Measurements from ENCODE around the gene GPR161.

GPR161 gene

DNA sequence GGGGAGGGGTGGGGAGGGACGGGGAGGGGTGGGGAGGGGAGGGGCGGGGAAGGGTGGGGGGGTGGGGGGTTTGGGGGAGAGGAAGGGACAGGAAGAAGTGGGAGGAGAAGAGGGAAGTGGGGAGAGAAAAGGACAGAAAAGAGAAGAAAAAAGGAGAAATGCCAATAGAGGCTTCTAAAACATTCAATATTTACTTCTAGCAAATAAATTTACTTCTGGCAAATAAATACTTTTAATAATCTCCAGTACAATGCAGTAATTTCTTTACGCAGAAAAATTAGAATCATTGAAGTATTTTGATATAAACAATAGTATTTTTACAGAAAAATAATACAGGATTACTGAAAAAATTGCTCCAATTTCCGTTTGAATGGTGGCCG lies 9.4 kb upstream of the GPR161 start:
- no peak for DNase-seq

- peak; percentile 91 for DNase-seq
Observed at GRCh38 chr1:168145184-168146159, 8.7 kb upstream of the GPR161 start.

GRCh38 chr1:168141871-168142385 lies 5.2 kb upstream of the GPR161 start:
- no peak for DNase-seq

DNA sequence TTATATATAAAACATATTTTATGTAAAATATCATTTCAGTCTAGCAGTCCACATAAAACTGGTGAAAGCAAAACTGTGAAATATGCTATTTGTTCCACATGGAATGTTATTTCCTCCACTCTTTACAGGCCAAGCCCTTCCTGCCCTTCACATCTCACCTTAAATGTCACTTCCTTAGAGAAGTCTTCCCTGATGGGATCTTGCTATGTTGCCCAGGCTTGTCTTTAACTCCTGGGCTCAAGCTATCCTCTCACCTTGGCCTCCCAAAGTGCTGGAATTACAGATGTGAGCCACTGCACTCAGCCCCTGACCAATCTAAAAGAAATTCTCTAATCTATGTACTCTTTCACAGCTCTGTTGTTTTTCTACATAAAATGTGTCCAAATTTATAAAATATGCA lies 2.3 kb upstream of the GPR161 start:
- DNase-seq: no peak

DNA sequence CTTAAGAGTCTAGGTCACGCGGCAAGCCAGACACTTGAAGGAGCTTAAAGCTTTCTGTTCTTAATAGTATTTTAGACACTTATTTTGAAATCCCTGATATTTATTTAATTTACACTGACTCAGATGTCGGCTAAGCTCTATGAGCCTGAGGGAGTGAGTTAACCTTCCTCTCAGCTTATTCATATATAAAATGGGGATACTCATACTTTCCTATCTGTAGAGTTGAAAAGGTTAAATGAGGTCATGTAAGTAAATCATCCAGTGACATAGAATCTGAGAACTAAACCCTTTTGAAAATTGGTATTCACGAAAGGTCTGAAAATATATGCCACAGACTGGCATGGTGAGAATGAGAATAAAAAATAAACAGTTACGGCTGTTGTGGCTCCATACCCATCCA lies 1.4 kb upstream of the GPR161 start:
- no peak for DNase-seq

- DNase-seq: no peak
Observed at GRCh38 chr1:168137515-168137821, 738 bp upstream of the GPR161 start.

- peak; percentile 37 for DNase-seq
Observed at GRCh38 chr1:168135921-168136708, 615 bp downstream of the GPR161 start.

DNA sequence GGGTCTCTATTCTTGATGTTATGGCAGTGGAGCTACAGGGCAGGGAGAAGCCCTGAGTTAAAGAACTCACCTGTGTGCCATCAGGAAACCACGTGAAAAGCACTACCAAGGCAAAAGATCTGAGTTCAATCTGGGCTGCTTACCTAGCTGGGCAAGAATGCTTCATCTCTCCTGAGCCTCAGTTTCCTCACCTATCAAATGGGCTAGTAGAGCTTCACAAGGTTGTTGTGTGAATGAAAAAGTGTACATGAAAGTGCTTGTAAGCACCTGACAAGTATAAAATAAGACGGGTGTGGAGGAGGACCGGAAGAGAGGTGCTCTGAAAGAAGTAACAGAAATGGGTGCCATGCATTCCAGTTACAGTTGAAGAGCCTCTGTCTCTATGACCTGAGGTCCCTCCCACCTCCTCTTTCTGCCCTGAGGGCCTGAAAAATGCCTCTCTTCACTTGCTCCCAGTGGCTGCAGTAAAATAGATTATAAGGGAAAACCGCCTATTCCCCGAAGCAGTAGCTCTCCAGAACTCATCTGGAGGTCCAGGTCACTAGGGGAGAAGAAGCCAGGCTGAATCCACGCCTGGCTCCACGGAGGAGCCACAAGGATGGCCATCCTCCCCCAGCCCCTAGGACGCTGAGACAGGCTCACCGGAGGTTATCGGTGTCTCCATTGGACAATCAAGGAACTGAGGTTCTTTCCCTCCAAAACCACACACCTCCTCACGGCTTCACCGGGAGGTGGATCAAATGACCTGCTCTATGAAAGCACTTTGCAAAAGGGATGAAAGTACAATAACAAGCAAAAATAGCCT lies 1.4 kb downstream of the GPR161 start:
- DNase-seq: no peak

GRCh38 chr1:168134642-168135041 lies 2.1 kb downstream of the GPR161 start:
- DNase-seq: no peak

DNA sequence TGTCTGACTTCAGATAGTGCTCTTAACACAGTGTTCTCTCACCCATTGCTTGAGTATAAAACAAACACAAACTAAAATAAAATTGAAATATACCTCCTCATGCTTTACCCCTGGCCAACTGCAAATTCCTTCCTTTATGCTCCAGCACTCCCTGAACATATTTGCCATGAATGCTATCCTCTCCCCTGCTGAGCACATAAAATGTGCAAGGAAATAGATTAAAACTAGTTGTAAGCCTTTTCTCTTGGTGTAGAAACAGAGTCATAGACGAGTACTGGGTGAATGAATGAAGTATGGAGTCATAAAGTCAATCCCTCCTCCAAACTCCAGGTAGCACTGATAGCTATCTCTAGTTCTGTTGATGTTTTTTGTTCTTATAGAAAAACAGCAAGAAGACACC lies 2.6 kb downstream of the GPR161 start:
- no peak for DNase-seq

GRCh38 chr1:168129933-168130332 lies 6.8 kb downstream of the GPR161 start:
- no peak for DNase-seq

- no peak for DNase-seq
Observed at GRCh38 chr1:168127503-168127902, 9.2 kb downstream of the GPR161 start.

DNA sequence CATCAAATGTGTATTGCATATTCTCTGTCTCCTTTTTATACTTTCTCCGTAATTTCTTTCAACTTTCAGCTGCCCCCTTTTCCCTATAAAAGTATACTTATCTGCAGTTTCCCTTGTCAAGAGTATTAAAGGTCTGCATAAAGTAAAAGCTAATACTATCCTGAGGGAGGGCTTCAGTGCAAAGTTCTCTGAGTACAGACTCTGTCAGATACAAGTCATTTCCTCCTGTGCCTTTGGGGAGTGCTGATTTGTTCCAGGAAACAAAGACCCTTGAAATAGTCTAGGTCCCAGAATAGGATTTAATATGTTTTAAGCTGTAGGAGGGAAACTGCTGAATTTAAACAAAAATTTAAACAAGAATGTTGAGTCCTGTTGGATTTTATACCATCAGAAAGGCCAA lies 11.7 kb downstream of the GPR161 start:
- no peak for DNase-seq

DNA sequence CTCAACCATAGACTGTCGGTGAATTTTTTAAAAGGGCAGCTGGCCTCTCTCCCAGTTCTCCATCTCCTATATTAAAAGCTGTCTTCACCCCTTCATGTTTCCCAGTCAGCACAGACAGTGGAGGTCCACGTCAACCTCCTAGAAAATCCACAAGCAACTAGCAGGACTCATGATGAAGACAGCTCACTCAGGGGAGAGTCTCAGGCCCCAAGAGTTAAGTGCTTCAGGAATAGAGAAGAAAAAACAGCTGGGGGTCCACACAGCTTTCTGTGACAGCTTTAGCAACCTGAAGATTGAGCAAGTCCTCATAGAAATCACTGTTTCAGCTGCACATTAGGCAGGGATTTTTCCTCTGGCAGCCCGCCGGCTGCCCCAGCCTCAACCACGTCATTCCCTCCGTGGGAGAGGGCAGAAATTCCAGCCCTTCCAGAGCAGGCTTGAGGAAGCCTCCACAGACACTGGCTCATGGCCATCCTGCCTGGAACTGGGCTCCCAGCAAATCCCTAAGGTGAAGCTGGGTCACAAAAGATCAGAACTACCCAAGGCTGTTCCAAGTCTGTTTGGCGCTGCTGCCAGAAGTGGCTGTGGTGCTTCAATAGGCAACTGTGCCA lies 15.2 kb downstream of the GPR161 start:
- no peak for DNase-seq

DNA sequence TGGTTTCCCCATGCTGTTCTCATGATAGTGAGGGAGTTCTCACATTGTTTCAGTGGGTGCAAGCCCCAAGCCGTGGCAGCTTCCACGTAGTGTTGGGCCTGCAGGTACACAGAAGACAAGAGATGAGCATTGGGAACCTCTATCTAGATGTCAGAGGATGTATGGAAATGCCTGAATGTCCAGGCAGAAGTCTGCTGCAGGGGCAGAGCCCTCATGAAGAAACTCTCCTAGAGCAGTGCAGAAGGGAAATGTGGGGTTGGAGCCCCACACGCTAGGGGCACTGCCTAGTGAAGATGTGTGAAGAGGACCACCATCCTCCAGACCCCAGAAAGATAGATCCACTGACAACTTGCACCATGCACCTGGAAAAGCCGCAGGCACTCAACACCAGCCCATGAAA lies 17.0 kb downstream of the GPR161 start:
- no peak for DNase-seq

- DNase-seq: no peak
Observed at GRCh38 chr1:168116327-168116799, 20.4 kb downstream of the GPR161 start.

DNA sequence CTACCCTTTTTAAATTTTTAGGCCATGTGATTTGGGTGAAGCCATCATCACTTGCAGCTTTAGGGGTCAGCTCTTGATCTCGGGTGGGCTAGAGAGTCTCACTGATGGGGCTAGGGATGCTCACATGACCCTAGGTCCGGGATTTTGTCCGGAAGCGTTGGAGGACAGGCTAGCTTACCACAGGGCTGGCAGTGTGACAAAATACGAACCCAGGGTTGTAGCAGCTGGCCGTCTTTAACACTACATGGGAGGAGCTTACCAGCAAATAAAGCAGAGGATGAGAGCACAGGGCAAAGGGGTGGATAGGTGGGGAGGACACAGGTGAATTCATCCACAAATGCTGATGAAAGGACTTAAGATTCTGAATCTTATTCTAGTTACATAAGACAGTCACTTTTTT lies 21.9 kb downstream of the GPR161 start:
- no peak for DNase-seq

DNA sequence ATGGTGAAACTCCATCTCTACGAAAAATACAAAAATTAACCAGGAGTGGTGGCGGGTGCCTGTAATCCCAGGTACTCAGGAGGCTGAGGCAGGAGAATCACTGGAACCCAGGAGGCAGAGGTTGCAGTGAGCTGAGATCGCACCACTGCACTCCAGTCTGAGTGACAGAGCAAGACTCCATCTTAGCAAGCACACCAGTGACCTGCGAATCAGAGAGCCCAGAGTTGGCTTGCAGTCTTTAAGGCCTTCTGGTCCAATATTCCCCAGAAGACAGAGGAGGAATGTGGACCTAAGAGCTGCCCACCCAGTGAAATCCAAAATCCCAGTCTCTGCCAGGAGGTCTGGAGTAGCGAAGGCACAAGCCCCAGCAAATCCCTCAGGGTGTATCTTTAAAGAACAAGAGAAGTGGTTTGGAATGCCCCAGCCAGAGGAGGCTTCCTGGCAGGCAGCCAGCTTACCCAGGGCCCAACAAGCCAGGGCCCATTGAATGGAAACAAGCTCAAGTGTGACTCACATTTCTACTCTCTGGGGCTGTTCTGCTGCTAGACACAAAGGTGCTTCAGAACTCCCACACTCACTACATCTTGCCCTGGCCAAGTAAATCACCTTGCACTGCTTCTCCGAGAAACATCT lies 23.9 kb downstream of the GPR161 start:
- DNase-seq: peak; percentile 79

GRCh38 chr1:168110896-168111545 lies 25.7 kb downstream of the GPR161 start:
- no peak for DNase-seq

- no peak for DNase-seq
Observed at GRCh38 chr1:168106274-168106673, 30.5 kb downstream of the GPR161 start.

DNA sequence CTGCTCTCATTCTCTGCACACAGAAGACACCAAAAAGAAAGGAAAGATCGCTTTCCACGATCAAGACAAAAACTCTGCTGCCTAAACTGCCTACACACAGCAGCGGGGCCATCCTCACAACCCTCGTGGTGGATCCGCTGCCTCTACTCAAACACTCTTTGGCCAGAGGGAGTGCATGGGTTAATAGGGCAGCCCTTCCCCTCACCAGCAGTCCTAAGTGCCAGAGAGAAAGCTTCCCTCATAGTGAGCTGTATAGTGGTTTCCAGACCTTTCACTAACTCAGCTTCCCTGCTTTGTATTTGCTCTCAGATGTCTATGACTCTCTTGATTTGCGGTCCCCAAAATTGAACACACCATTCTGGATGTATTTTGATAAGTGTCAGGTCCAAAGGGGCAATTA lies 30.9 kb downstream of the GPR161 start:
- DNase-seq: no peak

GRCh38 chr1:168104535-168104934 lies 32.2 kb downstream of the GPR161 start:
- no peak for DNase-seq
